ENCODE measurements around the gene RABL6. TPM values are rescaled to one million over a fixed set of nuclear protein-coding genes. Genes with fewer than 3 reads are reported as not detected.
"Not testable (repeated sequence)": the region's sequence is repeated elsewhere in the genome, so short reads cannot be mapped to it uniquely, and the experiment has no call there.

Gene RABL6
- total RNA-seq, 4 donors from 2014 or later = 28.8 to 57.9 (median 39.6) TPM

- peaks cover 0 to 17% of the 10 kb centered on the region in 2 donors for H3K4me1 ChIP-seq
- H3K9me3 ChIP-seq = no peaks in the 10 kb centered on the region
- H3K27me3 ChIP-seq = peaks cover 6 to 7% of the 10 kb centered on the region in 2 donors
- no peak overlapping the region for H3K4me3 ChIP-seq
- DNase-seq = no peak
- no peaks in the 10 kb centered on the region for H3K36me3 ChIP-seq
- TF ChIP-seq CTCF (IDR thresholded peaks at IDR 0.05) = no peak
- TF ChIP-seq POLR2A (IDR thresholded peaks at IDR 0.05) = no peak
- H3K27ac ChIP-seq = no peak overlapping the region
- intact Hi-C loops (cut with DNase I; ENCODE audit: low total_unique reads) = no loop called here
Observed at GRCh38 chr9:136838314-136839228, 30.8 kb downstream of the RABL6 start.

- H3K27ac ChIP-seq = no peak overlapping the region
- TF ChIP-seq POLR2A (IDR thresholded peaks at IDR 0.05) (no peak), CTCF (IDR thresholded peaks at IDR 0.05) (no peak)
- intact Hi-C loops (cut with DNase I; ENCODE audit: low total_unique reads) = no loop called here
- H3K4me1 ChIP-seq = peaks cover 0 to 26% of the 10 kb centered on the region in 2 donors
- H3K9me3 ChIP-seq = no peaks in the 10 kb centered on the region
- peaks cover 6 to 12% of the 10 kb centered on the region in 2 donors for H3K27me3 ChIP-seq
- no peak for DNase-seq
- no peaks in the 10 kb centered on the region for H3K36me3 ChIP-seq
- H3K4me3 ChIP-seq = no peak overlapping the region
Observed at GRCh38 chr9:136839229-136840139, 31.7 kb downstream of the RABL6 start.

- intact Hi-C loops (cut with DNase I; ENCODE audit: low total_unique reads) = no loop called here
- no peak for DNase-seq
- H3K9me3 ChIP-seq = no peaks in the 10 kb centered on the region
- TF ChIP-seq CTCF (IDR thresholded peaks at IDR 0.05) (no peak), POLR2A (IDR thresholded peaks at IDR 0.05) (no peak)
- peaks cover 0 to 26% of the 10 kb centered on the region in 2 donors for H3K4me1 ChIP-seq
- H3K27ac ChIP-seq = no peak overlapping the region
- no peaks in the 10 kb centered on the region for H3K36me3 ChIP-seq
- peaks cover 9 to 12% of the 10 kb centered on the region in 2 donors for H3K27me3 ChIP-seq
- H3K4me3 ChIP-seq = no peak overlapping the region
Observed at GRCh38 chr9:136840140-136840876, 32.6 kb downstream of the RABL6 start.

- no peak overlapping the region for H3K27ac ChIP-seq
- H3K36me3 ChIP-seq = no peaks in the 10 kb centered on the region
- intact Hi-C loops (cut with DNase I; ENCODE audit: low total_unique reads) = no loop called here
- DNase-seq = no peak
- H3K4me1 ChIP-seq = peaks cover 0 to 29% of the 10 kb centered on the region in 2 donors
- TF ChIP-seq CTCF (IDR thresholded peaks at IDR 0.05) (no peak), POLR2A (IDR thresholded peaks at IDR 0.05) (no peak)
- H3K9me3 ChIP-seq = no peaks in the 10 kb centered on the region
- peaks cover 13 to 16% of the 10 kb centered on the region in 2 donors for H3K27me3 ChIP-seq
- no peak overlapping the region for H3K4me3 ChIP-seq
Observed at GRCh38 chr9:136840877-136841645, 33.3 kb downstream of the RABL6 start.

- H3K9me3 ChIP-seq; intact Hi-C loops (cut with DNase I; ENCODE audit: low total_unique reads); H3K36me3 ChIP-seq; DNase-seq; H3K27ac ChIP-seq: not testable (repeated sequence)
- peaks cover 0 to 36% of the 10 kb centered on the region in 2 donors for H3K4me1 ChIP-seq
- H3K4me3 ChIP-seq = peak overlapping the region in 1 of 2 donors; percentile 33
- peaks cover 13 to 21% of the 10 kb centered on the region in 2 donors for H3K27me3 ChIP-seq
Observed at GRCh38 chr9:136841646-136842379, 34.1 kb downstream of the RABL6 start.

Data from uterus (tissue), 4 donors.